Astrocyte (in vitro differentiated cells and primary cell): ENCODE data around the gene TYK2. TPM values are rescaled to one million over a fixed set of nuclear protein-coding genes. Genes with fewer than 3 reads are reported as not detected.

Experiments used
- DNase-seq: peaks from one replicate; pipeline ENCODE4 v3.0.0-alpha.2; 2010; ENCODE audit warnings: low read depth
- FAIRE-seq: peaks from 2 replicates; lab custom pipeline; 2011; peaks lifted over from hg19 to GRCh38; lab: Jason Lieb, UNC
- H2AFZ ChIP-seq: 2 replicates; pipeline ENCODE4 v1.6.0; 2012; ENCODE audit warnings: low read depth, low read length, inconsistent platforms
- H3K27ac ChIP-seq: 2 replicates; pipeline ENCODE4 v1.5.1; 2011; ENCODE audit warnings: low read depth, low read length, inconsistent platforms
- H3K27me3 ChIP-seq: 2 replicates; pipeline ENCODE4 v1.6.0; 2011; ENCODE audit warnings: low read length, inconsistent platforms; ENCODE audit not compliant: insufficient read depth
- H3K36me3 ChIP-seq: 2 replicates; pipeline ENCODE4 v1.5.1; 2011; ENCODE audit warnings: low read length, inconsistent platforms; ENCODE audit not compliant: insufficient read depth
- H3K4me1 ChIP-seq: 2 replicates; pipeline ENCODE4 v1.5.1; 2011; ENCODE audit warnings: low read length, inconsistent platforms; ENCODE audit not compliant: insufficient read depth
- H3K4me2 ChIP-seq: 2 replicates; pipeline ENCODE4 v1.6.0; 2012; ENCODE audit warnings: low read length, inconsistent platforms
- H3K4me3 ChIP-seq: 2 replicates; pipeline ENCODE4 v1.5.1; 2011; ENCODE audit warnings: low read depth, mild to moderate bottlenecking, low read length, inconsistent platforms; ENCODE audit not compliant: insufficient read depth
- H3K79me2 ChIP-seq: 2 replicates; pipeline ENCODE4 v1.6.0; 2012; ENCODE audit warnings: mild to moderate bottlenecking, low read length, inconsistent platforms; ENCODE audit not compliant: insufficient read depth
- H3K9ac ChIP-seq: 2 replicates; pipeline ENCODE4 v1.6.0; 2012; ENCODE audit warnings: mild to moderate bottlenecking, low read length, inconsistent platforms
- H3K9me3 ChIP-seq: 2 replicates; pipeline ENCODE4 v1.5.1; 2012; ENCODE audit warnings: low read depth, mild to moderate bottlenecking, low read length, inconsistent platforms; ENCODE audit not compliant: insufficient read depth
- H4K20me1 ChIP-seq: 2 replicates; pipeline ENCODE4 v1.6.0; 2012; ENCODE audit warnings: low read length, inconsistent platforms; ENCODE audit not compliant: insufficient read depth
- H3K27ac Mint-ChIP-seq: one replicate; pipeline ENCODE4 v1.8.0; 2021; ENCODE audit warnings: mild to moderate bottlenecking, mixed read lengths; ENCODE audit not compliant: unreplicated experiment
- H3K27me3 Mint-ChIP-seq: one replicate; pipeline ENCODE4 v1.8.0; 2021; ENCODE audit warnings: low read depth, mixed read lengths; ENCODE audit not compliant: unreplicated experiment
- H3K36me3 Mint-ChIP-seq: one replicate; pipeline ENCODE4 v1.8.0; 2021; ENCODE audit warnings: low read depth, mixed read lengths; ENCODE audit not compliant: unreplicated experiment
- H3K4me1 Mint-ChIP-seq: one replicate; pipeline ENCODE4 v1.8.0; 2021; ENCODE audit warnings: low read depth, mixed read lengths; ENCODE audit not compliant: unreplicated experiment
- H3K4me3 Mint-ChIP-seq: one replicate; pipeline ENCODE4 v1.8.0; 2021; ENCODE audit warnings: mild to moderate bottlenecking, moderate library complexity, mixed read lengths; ENCODE audit not compliant: unreplicated experiment
- H3K9me3 Mint-ChIP-seq: one replicate; pipeline ENCODE4 v1.8.0; 2021; ENCODE audit warnings: mild to moderate bottlenecking, mixed read lengths; ENCODE audit not compliant: unreplicated experiment
- CTCF ChIP-seq: IDR thresholded peaks from 2 replicates; pipeline ENCODE4 v1.5.1; 2011; ENCODE audit warnings: low read depth, mild to moderate bottlenecking, inconsistent platforms, low read length, moderate library complexity; ENCODE audit not compliant: insufficient read depth
- EZH2 ChIP-seq: IDR thresholded peaks from 2 replicates; pipeline ENCODE4 v1.6.1; 2012; ENCODE audit warnings: mild to moderate bottlenecking, low read length, inconsistent platforms; ENCODE audit not compliant: insufficient read depth
- total RNA-seq: library from RNA; stranded (reverse); gene quantifications from 2 replicates; pipeline ENCODE4 v1.2.1, GENCODE V29; 2021

The TYK2 gene
- total RNA-seq, 1 donor from 2014 or later: 76.5 TPM

DNA sequence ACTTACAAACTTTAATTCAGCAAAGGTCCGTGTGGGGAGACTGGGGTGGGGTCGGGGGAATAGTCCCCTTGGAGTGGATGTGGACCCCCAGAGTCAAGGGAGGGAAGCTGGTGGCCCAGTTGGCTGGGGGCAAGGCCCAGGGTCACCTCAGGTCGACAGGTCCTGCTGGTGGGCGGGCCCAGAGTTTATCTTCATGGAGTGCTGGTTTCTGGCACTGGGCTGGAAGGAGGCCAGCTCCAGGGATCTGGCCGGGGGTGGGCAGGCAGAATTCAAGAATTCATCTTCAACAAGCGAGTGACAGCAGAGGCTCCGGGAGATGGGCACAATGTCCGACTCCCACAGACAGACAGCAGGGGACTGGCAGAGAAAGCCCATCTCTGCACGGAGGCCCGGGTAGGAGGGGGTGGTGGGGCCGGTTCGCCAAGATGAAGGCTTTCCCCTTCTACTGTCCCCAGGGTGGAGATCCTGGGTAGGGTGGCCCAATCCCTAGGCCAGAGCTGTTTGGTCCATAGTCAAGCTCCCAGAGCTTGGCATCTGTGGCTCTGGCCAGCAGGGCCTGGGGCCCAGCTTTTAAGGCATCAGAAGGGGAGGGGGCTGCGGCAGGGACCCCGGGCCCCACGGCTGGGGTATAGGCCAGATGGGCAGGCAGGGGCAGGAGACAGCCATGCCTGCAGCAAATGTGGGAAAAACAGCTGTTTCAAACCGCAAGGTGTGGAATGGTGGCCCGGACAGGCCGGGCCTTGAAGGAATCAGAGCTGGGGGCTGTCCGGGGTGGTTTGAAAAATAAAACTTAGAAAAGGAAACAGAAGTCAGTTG is 63.9 kb downstream of the TYK2 start:
- peak overlapping the region; percentile 85 for H3K4me2 ChIP-seq
- Mint-ChIP-seq H3K4me3 (peak overlapping the region; percentile 94), H3K36me3 (peaks cover 5% of the 10 kb centered on the region), H3K9me3 (no peaks in the 10 kb centered on the region), H3K4me1 (peaks cover 6% of the 10 kb centered on the region), H3K27me3 (no peaks in the 10 kb centered on the region), H3K27ac (no peak overlapping the region)
- no peak overlapping the region for H3K4me3 ChIP-seq
- H3K9me3 ChIP-seq: no peaks in the 10 kb centered on the region
- H4K20me1 ChIP-seq: no peaks in the 10 kb centered on the region
- peaks cover 6% of the 10 kb centered on the region for H3K79me2 ChIP-seq
- TF ChIP-seq EZH2 (no peak), CTCF (no peak)
- H3K27me3 ChIP-seq: no peaks in the 10 kb centered on the region
- H3K9ac ChIP-seq: peak overlapping the region; percentile 80
- FAIRE-seq (no peak), DNase-seq (no peak)
- H3K27ac ChIP-seq: no peak overlapping the region
- peaks cover 6% of the 10 kb centered on the region for H3K36me3 ChIP-seq
- no peaks in the 10 kb centered on the region for H3K4me1 ChIP-seq
- H2AFZ ChIP-seq: no peak overlapping the region

- Mint-ChIP-seq H3K4me3 (peak within 1 kb of the TSS; percentile 94), H3K36me3 (peaks cover 7% of the 10 kb centered on the region), H3K27ac (peak within 1 kb of the TSS; percentile 96), H3K27me3 (no peaks in the 10 kb centered on the region), H3K9me3 (no peaks in the 10 kb centered on the region), H3K4me1 (peaks cover 6% of the 10 kb centered on the region)
- H3K36me3 ChIP-seq: peaks cover 6% of the 10 kb centered on the region
- peak within 1 kb of the TSS; percentile 85 for H3K4me2 ChIP-seq
- peak within 1 kb of the TSS; percentile 77 for H3K4me3 ChIP-seq
- TF ChIP-seq EZH2 (no peak), CTCF (no peak)
- no peak within 1 kb of the TSS for H3K27ac ChIP-seq
- H4K20me1 ChIP-seq: no peaks in the 10 kb centered on the region
- peak within 1 kb of the TSS; percentile 80 for H3K9ac ChIP-seq
- H3K9me3 ChIP-seq: no peaks in the 10 kb centered on the region
- DNase-seq (peak; percentile 43), FAIRE-seq (no peak)
- peaks cover 6% of the 10 kb centered on the region for H3K79me2 ChIP-seq
- no peaks in the 10 kb centered on the region for H3K27me3 ChIP-seq
- H3K4me1 ChIP-seq: no peaks in the 10 kb centered on the region
- peak within 1 kb of the TSS; percentile 68 for H2AFZ ChIP-seq
Measured at GRCh38 chr19:10315335-10316214, 64.8 kb downstream of the TYK2 start, which contains the start of gene FDX2. TSS of gene FDX2 (minus strand) at chr19:10316015. CDS start at chr19:10315996, 19 bp downstream.
